Measurements from ENCODE around the gene PANK4. TPM values are rescaled to one million over a fixed set of nuclear protein-coding genes. Genes with fewer than 3 reads are reported as not detected.

PANK4 gene
- total and polyA plus RNA-seq, 10 of the 15 experiments (the other 5 are each of a cell fraction or from before 2014, with no cell fraction given) = 0.35 to 38.0 (median 18.6) TPM

GRCh38 chr1:2547210-2548067 is 21.0 kb upstream of the PANK4 start (continued):
- TF ChIP-seq E4F1 (IDR thresholded peaks at IDR 0.05; ENCODE audit: borderline replicate concordance, partially characterized antibody) (no peak), BHLHE40 (IDR thresholded peaks at IDR 0.05; ENCODE audit: borderline replicate concordance in 1 of 2, low read depth in 2 of 2, low read length in 1 of 2) (peak in 1 of 2 experiments; percentile 24; a peak in 1 of 4 replicates), YY1 (IDR thresholded peaks at IDR 0.05; ENCODE audit: low read depth, low read length) (peak; percentile 82), ZNF592 (IDR thresholded peaks at IDR 0.05) (no peak), TAF1 (IDR thresholded peaks at IDR 0.05; ENCODE audit: borderline replicate concordance, low read depth, low read length) (peak; percentile 72), SP1 (IDR thresholded peaks at IDR 0.05; ENCODE audit: low read depth, low read length) (no peak), ZNF622 (IDR thresholded peaks at IDR 0.05) (no peak), REST (IDR thresholded peaks at IDR 0.05; ENCODE audit: low read depth, low read length) (no peak), IKZF2 (IDR thresholded peaks at IDR 0.05) (no peak), SMARCA5 (IDR thresholded peaks at IDR 0.05) (no peak), CREM (IDR thresholded peaks at IDR 0.05; ENCODE audit: low read depth) (peak; percentile 40; the same call in 1 of the 2 replicates), BRCA1 (IDR thresholded peaks at IDR 0.05; ENCODE audit: low read depth, low read length) (no peak), MLLT1 (IDR thresholded peaks at IDR 0.05) (no peak)

Measured in GM12878 (cell line).